Trophoblast cell (in vitro differentiated cells and primary cell): Measurements from ENCODE around the gene IL17RA.

ENCODE experiments used
- DNase-seq, 2 donors: peaks; one replicate each; pipeline ENCODE4 v3.0.0-alpha.2; 2016
- H2AFZ ChIP-seq: 2 replicates; pipeline ENCODE4 v1.6.1; 2013; ENCODE audit warnings: low read length, moderate library complexity, mild to moderate bottlenecking; ENCODE audit not compliant: insufficient read depth, poor library complexity
- H2AK5ac ChIP-seq: 2 replicates; pipeline ENCODE4 v1.6.1; 2013; ENCODE audit warnings: mild to moderate bottlenecking, low read length
- H2BK120ac ChIP-seq: 2 replicates; pipeline ENCODE4 v1.6.1; 2013; ENCODE audit warnings: low read length, mild to moderate bottlenecking, moderate library complexity; ENCODE audit not compliant: insufficient read depth, poor library complexity
- H2BK12ac ChIP-seq: 2 replicates; pipeline ENCODE4 v1.6.1; 2013; ENCODE audit warnings: mild to moderate bottlenecking, low read length, moderate library complexity
- H2BK5ac ChIP-seq: 2 replicates; pipeline ENCODE4 v1.6.1; 2013; ENCODE audit warnings: low read length, low read depth, moderate library complexity, mild to moderate bottlenecking; ENCODE audit not compliant: poor library complexity
- H3K14ac ChIP-seq: 2 replicates; pipeline ENCODE4 v1.6.1; 2013; ENCODE audit warnings: mild to moderate bottlenecking, low read length
- H3K18ac ChIP-seq: 2 replicates; pipeline ENCODE4 v1.6.1; 2013; ENCODE audit warnings: mild to moderate bottlenecking, low read length
- H3K23ac ChIP-seq: 2 replicates; pipeline ENCODE4 v1.6.1; 2013; ENCODE audit warnings: low read length
- H3K27ac ChIP-seq: 2 replicates; pipeline ENCODE4 v1.5.1; 2013; ENCODE audit warnings: low read depth, mild to moderate bottlenecking, inconsistent platforms, low read length, moderate library complexity
- H3K27me3 ChIP-seq: 2 replicates; pipeline ENCODE4 v1.6.1; 2013; ENCODE audit warnings: inconsistent platforms, mild to moderate bottlenecking, low read length, moderate library complexity; ENCODE audit not compliant: insufficient read depth
- H3K36me3 ChIP-seq, 2 experiments: 1 replicate in 1 of 2; 2 replicates in 1 of 2; pipeline ENCODE4 v1.6.1; 2013; ENCODE audit warnings: low read length in 2 of 2, mild to moderate bottlenecking in 2 of 2, moderate library complexity in 1 of 2; ENCODE audit not compliant: insufficient read depth in 2 of 2, control insufficient read depth in 1 of 2
- H3K4ac ChIP-seq: 2 replicates; pipeline ENCODE4 v1.6.1; 2013; ENCODE audit warnings: low read depth, mild to moderate bottlenecking, low read length, moderate library complexity
- H3K4me1 ChIP-seq, 2 experiments: 1 replicate in 1 of 2; 2 replicates in 1 of 2; pipeline ENCODE4 v1.6.1; 2013; ENCODE audit warnings: low read length in 2 of 2, mild to moderate bottlenecking in 2 of 2, moderate library complexity in 1 of 2; ENCODE audit not compliant: insufficient read depth in 2 of 2, control insufficient read depth in 1 of 2
- H3K4me2 ChIP-seq: 2 replicates; pipeline ENCODE4 v1.6.1; 2013; ENCODE audit warnings: inconsistent platforms, mild to moderate bottlenecking, low read length, moderate library complexity
- H3K4me3 ChIP-seq: 2 replicates; pipeline ENCODE4 v1.5.1; 2013; ENCODE audit warnings: mild to moderate bottlenecking, low read depth, low read length, inconsistent platforms
- H3K79me1 ChIP-seq: one replicate; pipeline ENCODE4 v1.6.1; 2013; ENCODE audit warnings: low read length
- H3K79me2 ChIP-seq: 2 replicates; pipeline ENCODE4 v1.6.1; 2013; ENCODE audit warnings: low read length, mild to moderate bottlenecking; ENCODE audit not compliant: control insufficient read depth, insufficient read depth, poor library complexity
- H3K9ac ChIP-seq: 2 replicates; pipeline ENCODE4 v1.6.1; 2013; ENCODE audit warnings: mild to moderate bottlenecking, low read length
- H3K9me3 ChIP-seq: 2 replicates; pipeline ENCODE4 v1.6.1; 2013; ENCODE audit warnings: low read depth, mild to moderate bottlenecking, control low read depth, inconsistent platforms, low read length; ENCODE audit not compliant: insufficient read depth
- H4K12ac ChIP-seq: 2 replicates; pipeline ENCODE4 v1.6.1; 2013; ENCODE audit warnings: low read depth, mild to moderate bottlenecking, low read length, moderate library complexity
- H4K8ac ChIP-seq: 2 replicates; pipeline ENCODE4 v1.6.1; 2013; ENCODE audit warnings: low read depth, mild to moderate bottlenecking, low read length, moderate library complexity
- H4K91ac ChIP-seq: one replicate; pipeline ENCODE4 v1.6.1; 2013; ENCODE audit warnings: low read depth, mild to moderate bottlenecking, low read length, moderate library complexity
- WGBS: extraction: QIAGEN DNeasy Blood & Tissue Kit; methylation state at CpG from one replicate; pipeline ENCODE4 v1.1.7; 2013; ENCODE audit warnings: missing lambda C conversion rate; ENCODE audit not compliant: insufficient read length, insufficient coverage; ENCODE audit errors: extremely low coverage; 5-methylcytosine and 5-hydroxymethylcytosine counted together

The IL17RA gene

DNA sequence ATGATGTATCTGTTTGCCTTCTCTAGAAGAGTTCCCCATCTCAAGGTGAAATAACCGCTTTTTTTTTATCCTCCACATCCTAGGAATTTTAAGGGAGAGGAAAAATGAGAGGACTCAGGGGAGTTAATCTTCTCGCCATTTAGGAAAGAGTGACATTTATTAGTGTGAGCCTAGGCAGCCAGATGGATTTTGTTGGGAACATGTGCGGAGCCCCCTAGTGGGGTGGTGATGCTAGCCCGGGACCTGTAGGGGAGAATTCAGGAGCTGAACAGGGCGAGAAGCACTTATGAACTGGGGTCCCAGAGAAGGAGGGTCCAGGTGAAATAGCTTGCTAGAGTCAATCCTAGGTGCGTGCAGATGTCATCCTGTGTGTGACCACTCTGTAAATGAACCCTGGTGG lies 10.7 kb downstream of the IL17RA start:
- Histone ChIP-seq H3K4me3 (no peak overlapping the region), H3K79me2 (no peaks in the 10 kb centered on the region), H3K4me2 (no peak overlapping the region), H3K9ac (no peak overlapping the region), H3K18ac (no peak overlapping the region), H2BK120ac (no peak overlapping the region), H3K23ac (no peak overlapping the region), H4K8ac (no peak overlapping the region), H2BK12ac (no peak overlapping the region), H3K36me3 (peaks cover 14 to 26% of the 10 kb centered on the region in 2 experiments), H3K27ac (no peak overlapping the region), H3K4me1 (no peaks in the 10 kb centered on the region), H3K27me3 (no peaks in the 10 kb centered on the region), H3K9me3 (no peaks in the 10 kb centered on the region), H4K12ac (no peak overlapping the region), H3K4ac (no peak overlapping the region), H2AK5ac (no peak overlapping the region), H3K79me1 (no peaks in the 10 kb centered on the region), H2AFZ (no peak overlapping the region), H3K14ac (no peak overlapping the region), H4K91ac (no peak overlapping the region), H2BK5ac (no peak overlapping the region)
- WGBS: no CpG with 5 or more reads among the region's 6 CpGs
- DNase-seq: no peak

DNA sequence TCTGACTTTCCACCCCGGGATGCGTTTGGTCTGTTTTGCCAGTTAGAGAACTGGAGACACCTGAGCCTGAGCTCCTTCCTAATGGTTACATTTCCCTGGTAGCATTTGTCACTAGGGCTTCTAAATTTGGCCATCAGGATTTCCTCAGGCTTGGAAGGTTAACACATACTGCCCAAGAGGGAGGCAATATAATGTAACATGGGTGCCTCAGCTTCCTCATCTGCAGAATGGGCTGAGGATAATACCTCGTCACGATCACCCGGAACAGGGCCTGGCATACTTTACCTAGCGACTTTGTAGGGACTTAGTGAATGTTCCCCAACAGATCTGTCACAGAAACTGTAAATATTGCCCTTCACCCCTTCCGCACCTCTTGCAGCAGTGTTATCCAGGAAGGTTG lies 11.3 kb downstream of the IL17RA start:
- Histone ChIP-seq H2BK120ac (no peak overlapping the region), H3K79me1 (no peaks in the 10 kb centered on the region), H2BK12ac (no peak overlapping the region), H2AK5ac (no peak overlapping the region), H3K4ac (no peak overlapping the region), H3K4me2 (no peak overlapping the region), H3K27ac (no peak overlapping the region), H2AFZ (no peak overlapping the region), H3K23ac (no peak overlapping the region), H3K36me3 (peaks cover 16 to 32% of the 10 kb centered on the region in 2 experiments), H3K18ac (no peak overlapping the region), H3K4me3 (no peak overlapping the region), H3K9me3 (no peaks in the 10 kb centered on the region), H3K14ac (no peak overlapping the region), H4K91ac (no peak overlapping the region), H3K4me1 (no peaks in the 10 kb centered on the region), H3K79me2 (no peaks in the 10 kb centered on the region), H3K9ac (no peak overlapping the region), H3K27me3 (no peaks in the 10 kb centered on the region), H4K8ac (no peak overlapping the region), H2BK5ac (no peak overlapping the region), H4K12ac (no peak overlapping the region)
- no peak for DNase-seq
- WGBS: no CpG with 5 or more reads among the region's 7 CpGs

DNA sequence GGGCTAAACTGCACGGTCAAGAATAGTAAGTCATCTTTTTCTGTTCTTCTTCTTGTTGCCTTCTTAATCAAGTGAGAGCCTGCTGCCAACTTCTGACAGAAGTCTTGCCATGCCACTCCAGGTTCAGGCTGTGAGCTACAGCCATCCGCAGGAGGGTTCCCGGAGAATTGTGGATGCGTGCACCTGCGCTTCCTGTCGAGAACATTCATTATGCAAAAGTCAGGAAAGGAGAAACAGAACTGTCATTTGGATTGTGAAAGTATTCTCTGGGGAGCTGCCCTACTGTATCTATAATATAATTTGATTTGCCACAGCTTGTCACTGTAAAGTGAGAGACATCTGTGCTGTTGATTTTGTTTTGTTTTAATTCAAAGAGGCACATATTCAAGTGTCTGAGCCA lies 12.3 kb downstream of the IL17RA start:
- Histone ChIP-seq H3K27ac (no peak overlapping the region), H3K4me2 (no peak overlapping the region), H2BK12ac (no peak overlapping the region), H3K4me1 (no peaks in the 10 kb centered on the region), H2AK5ac (no peak overlapping the region), H3K9me3 (no peaks in the 10 kb centered on the region), H3K36me3 (peaks cover 20 to 39% of the 10 kb centered on the region in 2 experiments), H3K23ac (no peak overlapping the region), H2AFZ (no peak overlapping the region), H3K18ac (no peak overlapping the region), H3K27me3 (no peaks in the 10 kb centered on the region), H3K79me1 (no peaks in the 10 kb centered on the region), H3K9ac (no peak overlapping the region), H2BK5ac (no peak overlapping the region), H4K91ac (no peak overlapping the region), H3K4me3 (no peak overlapping the region), H3K4ac (no peak overlapping the region), H3K14ac (no peak overlapping the region), H4K12ac (no peak overlapping the region), H4K8ac (no peak overlapping the region), H2BK120ac (no peak overlapping the region), H3K79me2 (no peaks in the 10 kb centered on the region)
- no CpG with 5 or more reads among the region's 6 CpGs for WGBS
- DNase-seq: no peak

DNA sequence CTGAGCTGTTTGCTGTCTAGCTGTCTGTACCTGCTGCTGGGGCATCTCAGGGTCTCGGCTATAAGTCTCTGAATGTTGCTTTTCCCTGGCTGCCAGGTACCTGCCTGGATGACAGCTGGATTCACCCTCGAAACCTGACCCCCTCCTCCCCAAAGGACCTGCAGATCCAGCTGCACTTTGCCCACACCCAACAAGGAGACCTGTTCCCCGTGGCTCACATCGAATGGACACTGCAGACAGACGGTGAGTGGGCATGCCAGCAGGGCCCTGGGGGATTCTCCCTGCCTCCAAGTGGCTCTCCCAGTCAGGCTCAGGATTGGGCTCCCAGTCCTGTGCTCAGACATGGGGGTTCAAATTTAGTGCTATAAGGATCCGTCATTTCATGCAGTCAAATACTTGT lies 12.9 kb downstream of the IL17RA start:
- H3K4me1 ChIP-seq: no peaks in the 10 kb centered on the region
- H3K23ac ChIP-seq: no peak overlapping the region
- H3K9me3 ChIP-seq: no peaks in the 10 kb centered on the region
- H2AK5ac ChIP-seq: no peak overlapping the region
- H3K18ac ChIP-seq: no peak overlapping the region
- no CpG with 5 or more reads among the region's 6 CpGs for WGBS
- H2AFZ ChIP-seq: no peak overlapping the region
- no peak overlapping the region for H3K9ac ChIP-seq
- no peak overlapping the region for H4K91ac ChIP-seq
- H4K12ac ChIP-seq: no peak overlapping the region
- no peaks in the 10 kb centered on the region for H3K79me2 ChIP-seq
- H3K79me1 ChIP-seq: no peaks in the 10 kb centered on the region
- no peak overlapping the region for H4K8ac ChIP-seq
- no peak overlapping the region for H3K14ac ChIP-seq
- no peak overlapping the region for H2BK120ac ChIP-seq
- no peak overlapping the region for H3K27ac ChIP-seq
- H2BK5ac ChIP-seq: no peak overlapping the region
- peaks cover 21 to 41% of the 10 kb centered on the region in 2 experiments for H3K36me3 ChIP-seq
- no peaks in the 10 kb centered on the region for H3K27me3 ChIP-seq
- no peak overlapping the region for H3K4me3 ChIP-seq
- no peak overlapping the region for H2BK12ac ChIP-seq
- no peak overlapping the region for H3K4me2 ChIP-seq
- H3K4ac ChIP-seq: no peak overlapping the region
- DNase-seq: no peak
